ENCODE measurements around the gene RAD23A. TPM values are rescaled to one million over a fixed set of nuclear protein-coding genes. Genes with fewer than 3 reads are reported as not detected.

RAD23A gene
- total and polyA plus RNA-seq, 2 of the 4 experiments (the other 2 are of a cell fraction): 54.3 to 67.8 TPM

GRCh38 chr19:12933287-12934072 is 12.2 kb upstream of the RAD23A start, which contains the start of gene FARSA (continued):
- TF ChIP-seq CTCF (conservative IDR thresholded peaks at IDR 0.05; ENCODE audit: low read depth, low read length): no peak

- Histone ChIP-seq H2AK9ac (replicated peaks; ENCODE audit: low read depth, low read length, poor library complexity) (peak overlapping the region; percentile 22), H3K4me1 (ENCODE audit: control insufficient read depth, insufficient read depth, low read length) (peaks cover 13% of the 10 kb centered on the region), H3K27me3 (ENCODE audit: control insufficient read depth, insufficient read depth, low read length) (no peaks in the 10 kb centered on the region), H3K9me1 (ENCODE audit: insufficient read depth, low read length) (peaks cover 15% of the 10 kb centered on the region), H4K91ac (ENCODE audit: insufficient read depth, low read depth, low read length) (no peak overlapping the region), H3K23ac (ENCODE audit: low read depth, low read length) (no peak overlapping the region), H3K27ac (ENCODE audit: insufficient read depth, low read length) (no peak overlapping the region), H3K79me1 (ENCODE audit: low read depth in 1 of 2, low read length in 2 of 2) (peaks cover 5 to 48% of the 10 kb centered on the region in 2 experiments; a peak in 3 of 4 replicates), H2AFZ (replicated peaks; ENCODE audit: low read length, poor library complexity) (no peak overlapping the region), H3K9ac (ENCODE audit: low read depth, low read length) (no peak overlapping the region), H3K56ac (ENCODE audit: extremely low read depth, insufficient read depth, low read length) (no peak overlapping the region), H3K9me3 (ENCODE audit: control insufficient read depth, insufficient read depth, low read length) (no peaks in the 10 kb centered on the region), H3K4me2 (ENCODE audit: low read depth, low read length) (no peak overlapping the region), H3K4ac (ENCODE audit: low read depth, low read length) (no peak overlapping the region), H4K5ac (ENCODE audit: low read depth, low read length) (no peak overlapping the region), H2BK5ac (ENCODE audit: low read depth, low read length, poor library complexity, severe bottlenecking) (no peak overlapping the region), H4K8ac (ENCODE audit: low read depth in 2 of 2, low read length in 2 of 2) (no peak overlapping the region), H3K4me3 (ENCODE audit: insufficient read depth, low read depth, low read length) (no peak overlapping the region), H2BK120ac (ENCODE audit: low read depth, low read length) (no peak overlapping the region), H3K36me3 (ENCODE audit: control insufficient read depth, insufficient read depth, low read length) (peaks cover 12% of the 10 kb centered on the region), H2BK15ac (ENCODE audit: low read depth, low read length) (no peak overlapping the region), H3K14ac (replicated peaks; ENCODE audit: low read depth, low read length) (no peak overlapping the region), H3K18ac (ENCODE audit: low read depth, low read length) (no peak overlapping the region), H4K20me1 (ENCODE audit: insufficient read depth, low read length) (peaks cover 34% of the 10 kb centered on the region), H2AK5ac (ENCODE audit: low read depth, low read length) (no peak overlapping the region), H2BK20ac (ENCODE audit: low read depth, low read length) (no peak overlapping the region)
- in situ Hi-C loops (cut with MboI; ENCODE audit: low sequenced_read_pairs) (no loop called here), intact Hi-C loops (cut with micrococcal nuclease) (no loop called here), dilution Hi-C loops (cut with HindIII; ENCODE audit: low sequenced_read_pairs, unreplicated experiment) (no loop called here)
- DNase-seq (no peak), ATAC-seq (ENCODE audit: low read depth) (no peak)
- POLR2A ChIA-PET (ENCODE audit: unreplicated experiment): no interaction called here
- CTCF ChIA-PET: no interaction called here
- BruUV-seq (replicated peaks): no TSS peak
- WGBS, 2 experiments (ENCODE audit: extremely low coverage in 2 of 2, insufficient read length in 1 of 2): 100% methylated on average over 1 of the region's 10 CpGs; no CpG with 5 or more reads in 1 of the 2 experiments
- TF ChIP-seq RFX5 (IDR thresholded peaks at IDR 0.05; ENCODE audit: low read depth, low read length) (no peak), SMC3 (IDR thresholded peaks at IDR 0.05; ENCODE audit: low read depth, low read length) (no peak), NFE2L2 (IDR thresholded peaks at IDR 0.05; ENCODE audit: low read depth, low read length) (no peak), RCOR1 (IDR thresholded peaks at IDR 0.05; ENCODE audit: insufficient replicate concordance, low read length) (no peak), BHLHE40 (IDR thresholded peaks at IDR 0.05; ENCODE audit: low read depth, low read length) (no peak), MXI1 (IDR thresholded peaks at IDR 0.05; ENCODE audit: borderline replicate concordance, low read depth, low read length) (no peak), USF2 (IDR thresholded peaks at IDR 0.05; ENCODE audit: low read depth, low read length) (no peak), FOS (IDR thresholded peaks at IDR 0.05; ENCODE audit: low read depth, low read length) (no peak), MAFK (IDR thresholded peaks at IDR 0.05; ENCODE audit: low read depth, low read length) (no peak), MAZ (IDR thresholded peaks at IDR 0.05; ENCODE audit: borderline replicate concordance, low read depth, low read length) (no peak), ELK1 (IDR thresholded peaks at IDR 0.05; ENCODE audit: borderline replicate concordance, low read depth, low read length) (no peak), RAD21 (IDR thresholded peaks at IDR 0.05; ENCODE audit: low read length) (no peak)
Observed at GRCh38 chr19:12935071-12935470, 10.6 kb upstream of the RAD23A start.

Data from IMR-90 (cell line).